ENCODE results near the gene SPACA7. TPM values are rescaled to one million over a fixed set of nuclear protein-coding genes. Genes with fewer than 3 reads are reported as not detected.

SPACA7 gene
- total RNA-seq (2013), result not detected
- polyA plus RNA-seq, result not detected
- polyA minus RNA-seq, result not detected in 2 replicates
- total RNA-seq, result 0 to 0.45 (median 0) reads per million in 11 experiments

- H3K27ac Mint-ChIP-seq, result no peak within 1 kb of the TSS
- intact Hi-C loops (cut with micrococcal nuclease), result no loop called here
- no peak within 1 kb of the TSS for H3K4me3 Mint-ChIP-seq
- Histone ChIP-seq H3K79me2 (ENCODE audit: insufficient read depth, low read length) (no peaks in the 10 kb centered on the region), H3K4me3 (replicated peaks in 1 of 3; ENCODE audit: low read depth in 2 of 3, low read length in 3 of 3) (no peak within 1 kb of the TSS), H3K4me1 (ENCODE audit: control insufficient read depth in 1 of 2, insufficient read depth in 2 of 2, low read length in 2 of 2) (no peaks in the 10 kb centered on the region), H3K9ac (ENCODE audit: insufficient read depth, low read length, poor library complexity, severe bottlenecking) (no peak within 1 kb of the TSS), H4K20me1 (ENCODE audit: insufficient read depth, low read length) (no peaks in the 10 kb centered on the region), H3K4me2 (replicated peaks; ENCODE audit: extremely low read depth, low read length, poor library complexity, severe bottlenecking) (no peak within 1 kb of the TSS), H3K9me3 (replicated peaks in 1 of 2; ENCODE audit: control insufficient read depth in 1 of 2, insufficient read depth in 1 of 2, low read length in 2 of 2) (peaks cover 6 to 10% of the 10 kb centered on the region in 2 donors), H3K27me3 (ENCODE audit: control insufficient read depth in 2 of 2, insufficient read depth in 2 of 2, low read length in 2 of 2) (no peaks in the 10 kb centered on the region), H2AFZ (ENCODE audit: insufficient read depth, low read depth, low read length, poor library complexity, severe bottlenecking) (no peak within 1 kb of the TSS), H3K27ac (ENCODE audit: low read depth in 1 of 2, low read length in 2 of 2) (no peak within 1 kb of the TSS), H3K36me3 (replicated peaks in 1 of 2; ENCODE audit: control insufficient read depth in 1 of 2, insufficient read depth in 2 of 2, low read length in 2 of 2) (no peaks in the 10 kb centered on the region)
- H3K36me3 Mint-ChIP-seq, result no peaks in the 10 kb centered on the region
- DNase-seq, result no peak
- 79% methylated on average over 4 of the region's 8 CpGs for WGBS (ENCODE audit: insufficient coverage)
- no peak for TF ChIP-seq CTCF (IDR thresholded peaks at IDR 0.05)
- H3K4me1 Mint-ChIP-seq, result no peaks in the 10 kb centered on the region
- H3K9me3 Mint-ChIP-seq, result peaks cover 4 to 25% (median 14%) of the 10 kb centered on the region in 7 donors
- peaks cover 0 to 7% (median 0%) of the 10 kb centered on the region in 3 donors for H3K27me3 Mint-ChIP-seq (ENCODE audit: low read depth in 3 of 3)
Measured at GRCh38 chr13:112376050-112376681, at the start of gene SPACA7. TSS of gene SPACA7 (plus strand) at chr13:112376355. CDS start at chr13:112376386, 31 bp downstream.

- peaks cover 4 to 16% of the 10 kb centered on the region in 2 donors for H3K27me3 ChIP-seq (ENCODE audit: control insufficient read depth in 2 of 2, insufficient read depth in 2 of 2, low read length in 2 of 2)
- H3K36me3 Mint-ChIP-seq, result no peaks in the 10 kb centered on the region
- H3K27ac Mint-ChIP-seq, result no peak overlapping the region
- H3K36me3 ChIP-seq (replicated peaks in 1 of 2; ENCODE audit: control insufficient read depth in 1 of 2, insufficient read depth in 2 of 2, low read length in 2 of 2), result no peaks in the 10 kb centered on the region
- no peaks in the 10 kb centered on the region for H3K79me2 ChIP-seq (ENCODE audit: insufficient read depth, low read length)
- peaks cover 0 to 15% (median 6%) of the 10 kb centered on the region in 7 donors for H3K9me3 Mint-ChIP-seq
- peaks cover 26 to 28% (median 28%) of the 10 kb centered on the region in 3 donors for H3K27me3 Mint-ChIP-seq (ENCODE audit: low read depth in 3 of 3)
- no peak overlapping the region for H3K9ac ChIP-seq (ENCODE audit: insufficient read depth, low read length, poor library complexity, severe bottlenecking)
- H3K4me1 Mint-ChIP-seq, result no peaks in the 10 kb centered on the region
- no peak overlapping the region for H3K27ac ChIP-seq (ENCODE audit: low read depth in 1 of 2, low read length in 2 of 2)
- H4K20me1 ChIP-seq (ENCODE audit: insufficient read depth, low read length), result no peaks in the 10 kb centered on the region
- H3K4me2 ChIP-seq (replicated peaks; ENCODE audit: extremely low read depth, low read length, poor library complexity, severe bottlenecking), result no peak overlapping the region
- H3K4me1 ChIP-seq (ENCODE audit: control insufficient read depth in 1 of 2, insufficient read depth in 2 of 2, low read length in 2 of 2), result no peaks in the 10 kb centered on the region
- H3K4me3 ChIP-seq (replicated peaks in 1 of 3; ENCODE audit: low read depth in 2 of 3, low read length in 3 of 3), result no peak overlapping the region
- H2AFZ ChIP-seq (ENCODE audit: insufficient read depth, low read depth, low read length, poor library complexity, severe bottlenecking), result no peak overlapping the region
- TF ChIP-seq CTCF (IDR thresholded peaks at IDR 0.05), result no peak
- intact Hi-C loops (cut with micrococcal nuclease), result no loop called here
- no peak overlapping the region for H3K4me3 Mint-ChIP-seq
- 88% methylated on average over 11 of the region's 17 CpGs for WGBS (ENCODE audit: insufficient coverage)
- no peak for DNase-seq
- peaks cover 0 to 2% of the 10 kb centered on the region in 2 donors for H3K9me3 ChIP-seq (replicated peaks in 1 of 2; ENCODE audit: control insufficient read depth in 1 of 2, insufficient read depth in 1 of 2, low read length in 2 of 2)
Measured at GRCh38 chr13:112326821-112327370, 49.3 kb upstream of the SPACA7 start.

Measured in CD14-positive monocyte (primary cell).